Measurements from ENCODE around the gene DHRS7C. TPM values are rescaled to one million over a fixed set of nuclear protein-coding genes. Genes with fewer than 3 reads are reported as not detected.

The DHRS7C gene
- total RNA-seq, 3 donors from 2014 or later, result not detected

GRCh38 chr17:9830711-9831110, 39.3 kb upstream of the DHRS7C start:
- H3K27me3 ChIP-seq, result no peaks in the 10 kb centered on the region
- no peak for DNase-seq (ENCODE audit: low spot score in 2 of 2)
- H3K4me3 ChIP-seq, result no peak overlapping the region
- no peaks in the 10 kb centered on the region for H3K9me3 ChIP-seq
- no peaks in the 10 kb centered on the region for H3K4me1 ChIP-seq
- H3K27ac ChIP-seq, result no peak overlapping the region
- H3K36me3 ChIP-seq, result no peaks in the 10 kb centered on the region
- no peak for TF ChIP-seq POLR2AphosphoS5 (IDR thresholded peaks at IDR 0.05)
- TF ChIP-seq POLR2A (IDR thresholded peaks at IDR 0.05), result no peak
- TF ChIP-seq CTCF (IDR thresholded peaks at IDR 0.05), result no peak
- intact Hi-C loops (cut with DNase I; ENCODE audit: low total_unique reads), result no loop called here

GRCh38 chr17:9829343-9829742, 38.0 kb upstream of the DHRS7C start:
- Histone ChIP-seq H3K4me1 (no peaks in the 10 kb centered on the region), H3K27ac (no peak overlapping the region), H3K27me3 (no peaks in the 10 kb centered on the region), H3K4me3 (no peak overlapping the region), H3K9me3 (no peaks in the 10 kb centered on the region), H3K36me3 (no peaks in the 10 kb centered on the region)
- intact Hi-C loops (cut with DNase I; ENCODE audit: low total_unique reads), result no loop called here
- DNase-seq (ENCODE audit: low spot score in 2 of 2), result no peak
- TF ChIP-seq CTCF (IDR thresholded peaks at IDR 0.05), result no peak
- no peak for TF ChIP-seq POLR2AphosphoS5 (IDR thresholded peaks at IDR 0.05)
- no peak for TF ChIP-seq POLR2A (IDR thresholded peaks at IDR 0.05)

- TF ChIP-seq POLR2AphosphoS5 (IDR thresholded peaks at IDR 0.05) (no peak), POLR2A (IDR thresholded peaks at IDR 0.05) (no peak), CTCF (IDR thresholded peaks at IDR 0.05) (no peak)
- no peak overlapping the region for H3K4me3 ChIP-seq
- intact Hi-C loops (cut with DNase I; ENCODE audit: low total_unique reads), result no loop called here
- no peaks in the 10 kb centered on the region for H3K27me3 ChIP-seq
- no peak for DNase-seq (ENCODE audit: low spot score in 2 of 2)
- no peaks in the 10 kb centered on the region for H3K4me1 ChIP-seq
- no peaks in the 10 kb centered on the region for H3K36me3 ChIP-seq
- no peak overlapping the region for H3K27ac ChIP-seq
- H3K9me3 ChIP-seq, result no peaks in the 10 kb centered on the region
These were observed 37.2 kb upstream of the DHRS7C start for GRCh38 chr17:9828296-9829295.

GRCh38 chr17:9825641-9826150, 34.3 kb upstream of the DHRS7C start, which contains the start of gene GLP2R:
GLP2R (plus strand) TSS chr17:9825924; CDS start chr17:9826064, 140 bp downstream.
- H3K4me1 ChIP-seq, result no peaks in the 10 kb centered on the region
- no peaks in the 10 kb centered on the region for H3K27me3 ChIP-seq
- TF ChIP-seq CTCF (IDR thresholded peaks at IDR 0.05), result no peak
- no peak for TF ChIP-seq POLR2AphosphoS5 (IDR thresholded peaks at IDR 0.05)
- no peak for TF ChIP-seq POLR2A (IDR thresholded peaks at IDR 0.05)
- H3K4me3 ChIP-seq, result no peak within 1 kb of the TSS
- intact Hi-C loops (cut with DNase I; ENCODE audit: low total_unique reads), result no loop called here
- no peaks in the 10 kb centered on the region for H3K9me3 ChIP-seq
- no peak within 1 kb of the TSS for H3K27ac ChIP-seq
- no peaks in the 10 kb centered on the region for H3K36me3 ChIP-seq
- no peak for DNase-seq (ENCODE audit: low spot score in 2 of 2)

GRCh38 chr17:9824797-9825338, 33.5 kb upstream of the DHRS7C start:
- intact Hi-C loops (cut with DNase I; ENCODE audit: low total_unique reads), result no loop called here
- no peak for TF ChIP-seq CTCF (IDR thresholded peaks at IDR 0.05)
- TF ChIP-seq POLR2AphosphoS5 (IDR thresholded peaks at IDR 0.05), result no peak
- no peak for TF ChIP-seq POLR2A (IDR thresholded peaks at IDR 0.05)
- Histone ChIP-seq H3K27me3 (no peaks in the 10 kb centered on the region), H3K4me1 (no peaks in the 10 kb centered on the region), H3K9me3 (no peaks in the 10 kb centered on the region), H3K36me3 (no peaks in the 10 kb centered on the region), H3K4me3 (no peak overlapping the region), H3K27ac (no peak overlapping the region)
- no peak for DNase-seq (ENCODE audit: low spot score in 2 of 2)

All from breast epithelium (tissue), 4 donors.